GM13976 (cell line): ENCODE results near the gene IGF2BP1.
"Not testable (repeated sequence)": the region's sequence is repeated elsewhere in the genome, so short reads cannot be mapped to it uniquely, and the experiment has no call there.

ENCODE experiments used
- DNase-seq: peaks from one replicate; pipeline ENCODE4 v3.0.0; 2012; ENCODE audit warnings: low spot score
- in situ Hi-C: fragments of 300-500 bp; cut with MboI; formaldehyde crosslinking; loops from one replicate; pipeline ENCODE4 v1.12.0; 2022; ENCODE audit warnings: low sequenced_read_pairs, mixed read lengths, inconsistent platforms; ENCODE audit not compliant: unreplicated experiment
- TF ChIP-seq, protein P1 (sequence below): IDR thresholded peaks from 2 replicates; pipeline ENCODE4 v1.5.1; 2012; ENCODE audit warnings: borderline replicate concordance, mild to moderate bottlenecking; ENCODE audit not compliant: insufficient read depth; ENCODE audit errors: extremely low read depth, missing control alignments, control extremely low read depth

IGF2BP1 gene

DNA sequence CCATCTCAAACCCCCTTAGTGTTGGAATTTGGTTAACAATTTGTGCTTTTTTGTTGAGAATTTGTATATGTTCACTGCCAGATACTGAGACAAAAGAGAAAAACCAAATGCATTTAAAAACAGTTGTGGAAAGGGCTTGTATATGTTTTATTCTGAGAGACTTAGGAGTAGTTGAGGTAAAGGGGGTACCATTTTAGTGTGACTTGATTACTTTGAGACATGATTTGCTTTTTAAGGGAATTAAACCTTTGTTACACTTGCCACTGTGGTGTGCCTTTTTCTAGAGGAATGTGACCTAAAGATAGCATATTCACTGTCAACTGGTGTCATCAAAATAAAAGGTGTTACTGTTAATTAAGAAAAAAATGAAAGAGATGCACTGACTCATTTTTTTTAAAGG is 4.5 kb downstream of the IGF2BP1 start:
- in situ Hi-C loops = no loop called here
- TF ChIP-seq, protein P1, sequence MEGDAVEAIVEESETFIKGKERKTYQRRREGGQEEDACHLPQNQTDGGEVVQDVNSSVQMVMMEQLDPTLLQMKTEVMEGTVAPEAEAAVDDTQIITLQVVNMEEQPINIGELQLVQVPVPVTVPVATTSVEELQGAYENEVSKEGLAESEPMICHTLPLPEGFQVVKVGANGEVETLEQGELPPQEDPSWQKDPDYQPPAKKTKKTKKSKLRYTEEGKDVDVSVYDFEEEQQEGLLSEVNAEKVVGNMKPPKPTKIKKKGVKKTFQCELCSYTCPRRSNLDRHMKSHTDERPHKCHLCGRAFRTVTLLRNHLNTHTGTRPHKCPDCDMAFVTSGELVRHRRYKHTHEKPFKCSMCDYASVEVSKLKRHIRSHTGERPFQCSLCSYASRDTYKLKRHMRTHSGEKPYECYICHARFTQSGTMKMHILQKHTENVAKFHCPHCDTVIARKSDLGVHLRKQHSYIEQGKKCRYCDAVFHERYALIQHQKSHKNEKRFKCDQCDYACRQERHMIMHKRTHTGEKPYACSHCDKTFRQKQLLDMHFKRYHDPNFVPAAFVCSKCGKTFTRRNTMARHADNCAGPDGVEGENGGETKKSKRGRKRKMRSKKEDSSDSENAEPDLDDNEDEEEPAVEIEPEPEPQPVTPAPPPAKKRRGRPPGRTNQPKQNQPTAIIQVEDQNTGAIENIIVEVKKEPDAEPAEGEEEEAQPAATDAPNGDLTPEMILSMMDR = no peak
- no peak for DNase-seq

DNA sequence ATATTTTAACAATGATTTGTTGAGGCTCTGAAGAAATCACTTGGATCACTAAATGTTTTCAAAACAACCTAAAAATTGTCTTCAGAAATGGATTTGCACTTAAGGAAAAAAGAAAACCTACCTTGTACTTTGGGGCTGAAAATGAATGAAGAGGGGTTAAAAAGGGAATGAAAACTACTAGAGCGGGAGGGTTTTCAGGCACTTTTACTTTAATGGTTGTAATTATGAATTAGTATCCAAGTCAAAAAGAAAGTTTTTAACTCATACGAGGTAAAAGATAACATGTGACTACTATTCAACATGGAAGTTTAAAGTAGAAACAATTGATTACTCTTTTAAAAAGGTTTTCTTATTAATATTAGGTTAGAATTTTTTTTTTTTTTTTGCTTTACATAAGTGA is 5.1 kb downstream of the IGF2BP1 start:
- TF ChIP-seq, protein P1 = no peak
- in situ Hi-C loops = no loop called here
- DNase-seq = no peak

DNA sequence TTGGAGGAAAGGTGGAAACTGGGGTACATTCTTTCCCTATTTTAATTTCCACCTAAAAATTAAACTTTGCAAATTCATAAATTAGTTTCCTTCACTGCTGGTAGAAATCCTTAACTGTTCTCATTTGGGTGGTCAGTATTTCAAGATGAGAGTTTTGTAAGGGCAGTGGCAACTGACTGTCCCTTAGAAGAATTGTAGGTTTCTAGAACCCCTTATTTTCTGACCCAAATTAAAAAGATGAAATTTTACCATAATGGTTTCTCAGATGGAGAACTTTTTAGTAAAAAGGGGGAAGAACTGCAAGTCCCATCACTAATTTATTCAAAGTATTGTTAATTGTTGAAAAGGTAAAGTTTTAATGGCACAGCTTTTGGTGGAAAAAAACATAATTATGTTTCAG is 5.6 kb downstream of the IGF2BP1 start:
- no peak for DNase-seq
- TF ChIP-seq, protein P1 = no peak
- in situ Hi-C loops = no loop called here

DNA sequence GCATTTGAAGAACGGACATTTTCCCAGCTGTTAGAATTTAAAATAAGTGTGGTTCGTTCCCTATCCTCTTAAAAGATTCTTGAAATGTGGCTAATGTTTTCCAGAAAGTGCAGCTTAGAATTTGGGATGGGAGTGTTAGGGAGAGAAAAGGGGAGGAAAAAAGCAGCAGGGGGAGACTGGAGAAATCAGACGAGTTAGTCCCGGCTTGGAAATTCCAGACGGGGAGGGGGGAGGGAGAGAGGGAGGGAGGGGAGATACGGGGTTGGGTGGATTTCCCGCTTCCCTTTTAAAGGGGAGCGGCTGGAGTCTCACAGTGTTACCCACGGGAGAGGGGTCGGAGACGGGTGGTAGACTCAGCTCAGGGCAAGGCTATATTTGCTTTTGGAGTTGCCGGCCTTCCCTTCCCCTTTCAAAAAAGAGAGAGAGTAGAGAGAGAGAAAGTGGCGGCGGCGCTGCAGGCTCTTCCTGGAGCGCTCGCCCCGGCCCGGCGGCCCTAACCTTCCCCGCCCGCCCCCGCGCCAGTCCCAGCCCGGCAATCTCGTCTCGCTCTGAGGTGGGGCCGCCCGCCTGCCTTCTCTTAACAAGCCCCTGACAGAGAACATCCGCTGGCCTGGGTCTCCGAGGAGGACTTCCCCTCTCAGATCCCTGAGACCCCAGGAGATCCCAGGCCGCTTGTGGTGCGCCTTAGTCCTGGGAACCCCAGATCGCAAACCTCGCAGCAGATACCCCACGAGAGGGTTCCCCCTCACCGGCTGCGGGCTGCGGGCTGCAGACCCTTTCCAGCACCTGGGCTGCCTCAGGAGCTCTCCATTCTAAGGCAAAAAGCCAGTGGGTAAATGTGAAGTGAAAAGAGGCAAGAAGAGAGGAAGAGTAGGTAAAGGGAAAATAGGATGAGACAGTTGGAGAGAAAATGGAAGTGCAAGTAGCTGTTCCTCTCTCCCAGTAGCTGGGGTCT is 6.6 kb downstream of the IGF2BP1 start:
- DNase-seq = no peak
- in situ Hi-C loops = no loop called here
- TF ChIP-seq, protein P1 = no peak

DNA sequence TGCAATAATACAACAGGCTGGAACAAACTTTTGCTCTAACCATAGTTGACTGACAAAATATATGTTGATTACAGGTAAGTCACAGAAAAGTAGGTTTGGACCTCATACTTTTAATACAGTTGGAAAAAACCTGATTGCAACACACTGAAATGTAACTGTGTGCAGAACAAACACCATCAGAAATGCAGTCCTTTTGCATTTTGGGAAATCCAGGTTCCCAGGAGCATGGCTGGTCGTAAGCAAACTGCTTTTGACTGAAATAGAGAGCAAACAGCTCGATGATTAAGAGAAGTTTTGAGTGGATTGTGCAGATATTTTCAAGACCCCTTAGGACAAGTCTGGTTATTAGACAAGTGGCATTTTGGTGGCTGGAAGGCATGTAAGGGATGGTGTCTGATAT is 8.0 kb downstream of the IGF2BP1 start:
- no peak for DNase-seq
- in situ Hi-C loops = no loop called here
- TF ChIP-seq, protein P1 = no peak

DNA sequence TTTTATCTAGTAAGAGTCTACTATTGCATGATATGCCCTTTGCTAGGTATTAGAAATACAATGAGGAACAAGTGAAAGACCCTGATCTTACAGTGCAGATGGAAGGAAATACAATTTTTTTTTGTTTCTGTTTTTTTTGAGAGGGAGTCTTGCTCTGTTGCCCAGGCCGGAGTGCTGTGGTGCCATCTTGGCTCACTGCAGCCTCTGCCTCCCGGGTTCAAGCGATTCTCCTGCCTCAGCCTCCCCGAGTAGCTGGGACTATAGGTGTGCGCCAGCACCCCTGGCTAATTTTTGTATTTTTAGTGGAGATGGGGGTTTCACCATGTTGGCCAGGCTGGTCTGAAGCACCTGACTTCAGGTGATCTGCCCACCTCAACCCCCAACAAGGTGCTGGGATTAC is 11.7 kb downstream of the IGF2BP1 start:
- in situ Hi-C loops, DNase-seq: not testable (repeated sequence)

DNA sequence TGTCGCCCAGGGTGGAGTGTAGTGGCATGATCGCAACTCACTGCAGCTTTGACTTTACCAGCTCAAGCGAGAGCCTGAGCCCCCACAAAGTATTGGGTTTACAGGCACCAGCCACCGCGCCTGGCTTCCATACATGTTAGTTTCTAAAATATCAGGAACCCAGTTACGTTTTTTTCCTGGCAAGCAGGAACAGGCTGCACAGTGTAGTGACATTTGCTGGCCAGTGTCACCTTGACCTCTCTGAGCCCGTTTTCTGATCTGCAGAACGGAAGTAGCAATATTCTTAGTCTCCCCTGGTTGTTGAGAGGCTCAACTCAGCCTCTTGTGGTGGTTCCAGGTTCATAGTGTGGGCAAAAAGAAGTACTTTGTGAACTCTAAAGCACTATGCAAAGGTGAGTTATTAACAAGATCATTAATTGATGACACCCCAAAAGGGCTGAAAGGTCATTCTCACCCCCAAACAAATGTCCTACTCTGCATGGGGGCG is 15.6 kb downstream of the IGF2BP1 start:
- in situ Hi-C loops = no loop called here
- DNase-seq = no peak
- TF ChIP-seq, protein P1 = no peak
